ENCODE measurements around the gene CARD9.

- TF ChIP-seq CTCF (conservative IDR thresholded peaks at IDR 0.05 in 1 of 2, IDR thresholded peaks at IDR 0.05 in 1 of 2; ENCODE audit: low read depth in 1 of 2, low read length in 2 of 2) (no peak), EZH2 (IDR thresholded peaks at IDR 0.05; ENCODE audit: low read length, missing control alignments) (no peak)
Observed at GRCh38 chr9:136378170-136379002, 4.9 kb upstream of the CARD9 start.

All from fibroblast of lung (primary cell).